ENCODE measurements around the gene CERKL.

DNA sequence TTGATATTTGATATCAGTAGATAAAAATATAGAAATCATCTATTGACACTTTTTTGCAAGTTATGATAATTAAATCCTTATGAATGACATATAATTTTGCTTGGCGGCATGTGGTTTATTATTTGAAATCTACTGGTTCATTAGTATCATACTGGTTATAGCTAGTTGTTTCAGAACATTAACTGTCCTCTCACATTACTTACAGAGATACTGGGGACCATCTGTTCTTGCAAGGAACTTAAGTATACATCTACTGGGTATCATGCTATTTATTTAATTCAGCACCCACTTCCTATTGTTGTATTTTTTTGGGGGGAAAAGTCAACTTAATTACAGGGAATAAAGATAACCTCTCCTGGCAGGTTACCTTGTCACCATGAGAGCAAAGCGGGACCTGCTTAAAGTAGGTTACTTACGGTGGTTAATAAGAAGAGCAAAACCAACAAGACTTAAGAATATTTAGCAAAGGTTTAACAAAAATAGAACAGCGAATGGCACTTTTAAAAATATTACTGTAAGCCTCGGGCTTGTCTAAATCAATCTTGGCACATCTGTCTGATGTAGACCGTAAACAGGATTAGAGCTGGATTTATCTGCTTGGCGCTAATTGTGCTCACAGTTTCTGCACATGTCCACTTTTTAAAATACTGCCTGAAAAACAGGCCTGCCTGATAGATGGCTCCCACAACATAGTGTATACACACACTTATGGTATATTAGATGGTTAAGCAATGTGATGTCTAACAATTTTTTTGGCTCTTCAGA, 41.8 kb downstream of the CERKL start:
- TF ChIP-seq, protein P1, sequence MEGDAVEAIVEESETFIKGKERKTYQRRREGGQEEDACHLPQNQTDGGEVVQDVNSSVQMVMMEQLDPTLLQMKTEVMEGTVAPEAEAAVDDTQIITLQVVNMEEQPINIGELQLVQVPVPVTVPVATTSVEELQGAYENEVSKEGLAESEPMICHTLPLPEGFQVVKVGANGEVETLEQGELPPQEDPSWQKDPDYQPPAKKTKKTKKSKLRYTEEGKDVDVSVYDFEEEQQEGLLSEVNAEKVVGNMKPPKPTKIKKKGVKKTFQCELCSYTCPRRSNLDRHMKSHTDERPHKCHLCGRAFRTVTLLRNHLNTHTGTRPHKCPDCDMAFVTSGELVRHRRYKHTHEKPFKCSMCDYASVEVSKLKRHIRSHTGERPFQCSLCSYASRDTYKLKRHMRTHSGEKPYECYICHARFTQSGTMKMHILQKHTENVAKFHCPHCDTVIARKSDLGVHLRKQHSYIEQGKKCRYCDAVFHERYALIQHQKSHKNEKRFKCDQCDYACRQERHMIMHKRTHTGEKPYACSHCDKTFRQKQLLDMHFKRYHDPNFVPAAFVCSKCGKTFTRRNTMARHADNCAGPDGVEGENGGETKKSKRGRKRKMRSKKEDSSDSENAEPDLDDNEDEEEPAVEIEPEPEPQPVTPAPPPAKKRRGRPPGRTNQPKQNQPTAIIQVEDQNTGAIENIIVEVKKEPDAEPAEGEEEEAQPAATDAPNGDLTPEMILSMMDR (conservative IDR thresholded peaks at IDR 0.05; ENCODE audit: low read length), result no peak
- no peak for TF ChIP-seq EZH2phosphoT487 (IDR thresholded peaks at IDR 0.05; ENCODE audit: borderline replicate concordance)

All from Loucy (cell line).